ENCODE results near the gene PELO.

Gene PELO

DNA sequence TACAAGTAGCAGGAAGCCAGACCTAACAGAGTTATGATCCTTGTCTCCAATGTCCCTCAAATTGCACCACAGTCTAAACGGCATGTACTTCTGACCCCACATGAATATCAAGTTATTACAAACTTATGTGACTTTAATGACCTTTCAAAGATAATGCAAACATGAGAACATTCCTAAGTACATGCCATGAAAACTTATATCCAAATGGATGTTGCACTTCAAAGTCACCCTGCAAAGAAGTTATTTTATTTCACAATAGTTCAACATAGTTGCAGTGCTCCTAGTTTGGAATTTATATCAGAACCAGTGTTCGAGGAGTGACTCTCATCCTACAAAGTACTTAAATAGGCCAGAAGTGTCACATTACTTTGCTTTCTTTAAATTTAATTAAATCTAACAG lies 41.2 kb upstream of the PELO start:
- no peak for ATAC-seq
- no peak for TF ChIP-seq TSHZ2 (CRISPR knock-in tag; IDR thresholded peaks at IDR 0.05)
- no peak for TF ChIP-seq OSR1 (CRISPR knock-in tag; IDR thresholded peaks at IDR 0.05)
- no peak for TF ChIP-seq ZFP30 (CRISPR knock-in tag; IDR thresholded peaks at IDR 0.05)
- TF ChIP-seq TCF4 (CRISPR knock-in tag; IDR thresholded peaks at IDR 0.05; ENCODE audit: borderline replicate concordance) = no peak
- TF ChIP-seq ZNF70 (CRISPR knock-in tag; IDR thresholded peaks at IDR 0.05) = no peak
- no peak for TF ChIP-seq ISL1 (CRISPR knock-in tag; IDR thresholded peaks at IDR 0.05)
- TF ChIP-seq, protein P1, sequence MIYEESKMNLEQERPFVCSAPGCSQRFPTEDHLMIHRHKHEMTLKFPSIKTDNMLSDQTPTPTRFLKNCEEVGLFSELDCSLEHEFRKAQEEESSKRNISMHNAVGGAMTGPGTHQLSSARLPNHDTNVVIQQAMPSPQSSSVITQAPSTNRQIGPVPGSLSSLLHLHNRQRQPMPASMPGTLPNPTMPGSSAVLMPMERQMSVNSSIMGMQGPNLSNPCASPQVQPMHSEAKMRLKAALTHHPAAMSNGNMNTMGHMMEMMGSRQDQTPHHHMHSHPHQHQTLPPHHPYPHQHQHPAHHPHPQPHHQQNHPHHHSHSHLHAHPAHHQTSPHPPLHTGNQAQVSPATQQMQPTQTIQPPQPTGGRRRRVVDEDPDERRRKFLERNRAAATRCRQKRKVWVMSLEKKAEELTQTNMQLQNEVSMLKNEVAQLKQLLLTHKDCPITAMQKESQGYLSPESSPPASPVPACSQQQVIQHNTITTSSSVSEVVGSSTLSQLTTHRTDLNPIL (CRISPR knock-in tag; IDR thresholded peaks at IDR 0.05; ENCODE audit: low read depth) = no peak
- no peak for TF ChIP-seq CSDC2 (CRISPR knock-in tag; IDR thresholded peaks at IDR 0.05)
- TF ChIP-seq, protein P2, sequence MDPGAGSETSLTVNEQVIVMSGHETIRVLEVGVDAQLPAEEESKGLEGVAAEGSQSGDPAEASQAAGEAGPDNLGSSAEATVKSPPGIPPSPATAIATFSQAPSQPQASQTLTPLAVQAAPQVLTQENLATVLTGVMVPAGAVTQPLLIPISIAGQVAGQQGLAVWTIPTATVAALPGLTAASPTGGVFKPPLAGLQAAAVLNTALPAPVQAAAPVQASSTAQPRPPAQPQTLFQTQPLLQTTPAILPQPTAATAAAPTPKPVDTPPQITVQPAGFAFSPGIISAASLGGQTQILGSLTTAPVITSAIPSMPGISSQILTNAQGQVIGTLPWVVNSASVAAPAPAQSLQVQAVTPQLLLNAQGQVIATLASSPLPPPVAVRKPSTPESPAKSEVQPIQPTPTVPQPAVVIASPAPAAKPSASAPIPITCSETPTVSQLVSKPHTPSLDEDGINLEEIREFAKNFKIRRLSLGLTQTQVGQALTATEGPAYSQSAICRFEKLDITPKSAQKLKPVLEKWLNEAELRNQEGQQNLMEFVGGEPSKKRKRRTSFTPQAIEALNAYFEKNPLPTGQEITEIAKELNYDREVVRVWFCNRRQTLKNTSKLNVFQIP (CRISPR knock-in tag; IDR thresholded peaks at IDR 0.05; ENCODE audit: borderline replicate concordance, low read depth) = no peak
- no peak for TF ChIP-seq ARNTL (CRISPR knock-in tag; IDR thresholded peaks at IDR 0.05; ENCODE audit: borderline replicate concordance, low read depth)
- no peak for TF ChIP-seq SNAI2 (CRISPR knock-in tag; IDR thresholded peaks at IDR 0.05)
- no peak for TF ChIP-seq RARB (CRISPR knock-in tag; IDR thresholded peaks at IDR 0.05)
- TF ChIP-seq BACH2 (CRISPR knock-in tag; IDR thresholded peaks at IDR 0.05; ENCODE audit: borderline replicate concordance) = no peak
- TF ChIP-seq ZFP3 (CRISPR knock-in tag; IDR thresholded peaks at IDR 0.05) = no peak
- no peak for TF ChIP-seq ZNF8 (CRISPR knock-in tag; IDR thresholded peaks at IDR 0.05)
- no peak for TF ChIP-seq ZNF565 (CRISPR knock-in tag; conservative IDR thresholded peaks at IDR 0.05; ENCODE audit: low read depth)
- no peak for TF ChIP-seq ESRRG (CRISPR knock-in tag; IDR thresholded peaks at IDR 0.05)

GRCh38 chr5:52748590-52748989 lies 39.1 kb upstream of the PELO start:
- TF ChIP-seq ESRRG (CRISPR knock-in tag; IDR thresholded peaks at IDR 0.05) = no peak
- no peak for TF ChIP-seq ISL1 (CRISPR knock-in tag; IDR thresholded peaks at IDR 0.05)
- TF ChIP-seq, protein P1 (CRISPR knock-in tag; IDR thresholded peaks at IDR 0.05; ENCODE audit: low read depth) = no peak
- ATAC-seq = no peak

DNA sequence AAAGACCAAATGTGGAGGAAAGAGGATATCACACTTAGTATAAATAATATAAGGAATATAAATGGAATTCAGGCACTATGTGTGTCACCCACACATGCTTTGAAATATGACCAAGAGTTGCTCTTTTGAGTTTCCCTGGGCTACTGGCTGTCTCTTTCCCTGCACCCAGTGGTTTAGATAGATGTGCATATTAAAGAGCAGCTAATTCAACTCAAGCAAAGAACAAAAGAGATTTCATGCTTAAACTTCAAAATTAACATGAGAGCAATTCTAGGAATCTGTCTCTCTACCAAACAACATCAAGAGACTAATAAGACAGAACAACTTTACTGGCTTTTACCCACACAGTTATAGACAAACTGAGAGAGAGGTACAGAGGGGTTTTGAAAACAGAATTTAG lies 38.0 kb upstream of the PELO start:
- no peak for ATAC-seq
- no peak for TF ChIP-seq ESRRG (CRISPR knock-in tag; IDR thresholded peaks at IDR 0.05)
- no peak for TF ChIP-seq PATZ1 (CRISPR knock-in tag; IDR thresholded peaks at IDR 0.05; ENCODE audit: borderline replicate concordance)
- no peak for TF ChIP-seq ISL1 (CRISPR knock-in tag; IDR thresholded peaks at IDR 0.05)
- TF ChIP-seq ZFP3 (CRISPR knock-in tag; IDR thresholded peaks at IDR 0.05) = no peak
- TF ChIP-seq, protein P1 (CRISPR knock-in tag; IDR thresholded peaks at IDR 0.05; ENCODE audit: low read depth) = no peak
- TF ChIP-seq ZNF70 (CRISPR knock-in tag; IDR thresholded peaks at IDR 0.05) = no peak
- no peak for TF ChIP-seq PPARA (CRISPR knock-in tag; IDR thresholded peaks at IDR 0.05; ENCODE audit: borderline replicate concordance)
- TF ChIP-seq ZNF565 (CRISPR knock-in tag; conservative IDR thresholded peaks at IDR 0.05; ENCODE audit: low read depth) = no peak
- no peak for TF ChIP-seq ARNTL (CRISPR knock-in tag; IDR thresholded peaks at IDR 0.05; ENCODE audit: borderline replicate concordance, low read depth)
- TF ChIP-seq RARB (CRISPR knock-in tag; IDR thresholded peaks at IDR 0.05) = no peak
- TF ChIP-seq SNAI2 (CRISPR knock-in tag; IDR thresholded peaks at IDR 0.05) = no peak
- TF ChIP-seq, protein P3, sequence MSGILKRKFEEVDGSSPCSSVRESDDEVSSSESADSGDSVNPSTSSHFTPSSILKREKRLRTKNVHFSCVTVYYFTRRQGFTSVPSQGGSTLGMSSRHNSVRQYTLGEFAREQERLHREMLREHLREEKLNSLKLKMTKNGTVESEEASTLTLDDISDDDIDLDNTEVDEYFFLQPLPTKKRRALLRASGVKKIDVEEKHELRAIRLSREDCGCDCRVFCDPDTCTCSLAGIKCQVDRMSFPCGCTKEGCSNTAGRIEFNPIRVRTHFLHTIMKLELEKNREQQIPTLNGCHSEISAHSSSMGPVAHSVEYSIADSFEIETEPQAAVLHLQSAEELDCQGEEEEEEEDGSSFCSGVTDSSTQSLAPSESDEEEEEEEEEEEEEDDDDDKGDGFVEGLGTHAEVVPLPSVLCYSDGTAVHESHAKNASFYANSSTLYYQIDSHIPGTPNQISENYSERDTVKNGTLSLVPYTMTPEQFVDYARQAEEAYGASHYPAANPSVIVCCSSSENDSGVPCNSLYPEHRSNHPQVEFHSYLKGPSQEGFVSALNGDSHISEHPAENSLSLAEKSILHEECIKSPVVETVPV (CRISPR knock-in tag; IDR thresholded peaks at IDR 0.05) = no peak
- TF ChIP-seq TSHZ2 (CRISPR knock-in tag; IDR thresholded peaks at IDR 0.05) = no peak
- TF ChIP-seq CSDC2 (CRISPR knock-in tag; IDR thresholded peaks at IDR 0.05) = no peak
- TF ChIP-seq ZFP30 (CRISPR knock-in tag; IDR thresholded peaks at IDR 0.05) = no peak
